GM12878 (cell line): Measurements from ENCODE around the gene S100A3. TPM values are rescaled to one million over a fixed set of nuclear protein-coding genes. Genes with fewer than 3 reads are reported as not detected.

Source experiments
- ATAC-seq: fragments of 200-7000 bp; cut with Tn5 transposase; 3 replicates; pipeline ENCODE4 v1.9.1; 2020; ENCODE audit warnings: mild to moderate bottlenecking, moderate library complexity
- BruUV-seq: library from RNA; stranded (reverse); fragments of 400-500 nt; replicated peaks from 2 replicates; lab custom pipeline; 2021; lab: Mats Ljungman, UMichigan
- CTCF ChIA-PET: fragments of 300-600 bp; sonication (Branson Sonifier 250); formaldehyde crosslinking; extraction: SDS; loops from one replicate; lab custom pipeline; 2021; ENCODE audit warnings: inconsistent platforms; lab: Yijun Ruan, JAX
- POLR2A ChIA-PET: fragments of 350-600 bp; formaldehyde crosslinking; extraction: SDS; loops from one replicate; lab custom pipeline; 2021; ENCODE audit warnings: inconsistent platforms; lab: Charles Lee
- RAD21 ChIA-PET: fragments of 300-600 bp; sonication (Branson Sonifier 250); formaldehyde crosslinking; loops from one replicate; lab custom pipeline; 2023; ENCODE audit warnings: antibody characterized with exemption; ENCODE audit not compliant: unreplicated experiment; lab: Charles Lee
- SMC1A ChIA-PET: fragments of 300-600 bp; sonication (Branson Sonifier 250); formaldehyde crosslinking; loops from one replicate; lab custom pipeline; 2023; ENCODE audit not compliant: unreplicated experiment, uncharacterized antibody; lab: Charles Lee
- DNase-seq: peaks from one replicate; pipeline ENCODE4 v3.0.0-alpha.2; 2011; ENCODE audit warnings: low read depth, low spot score
- FAIRE-seq: peaks from 3 replicates; lab custom pipeline; 2011; peaks lifted over from hg19 to GRCh38; lab: Jason Lieb, UNC
- H2AFZ ChIP-seq: 2 replicates; pipeline ENCODE4 v1.6.0; 2011; ENCODE audit warnings: low read depth, low read length, control low read depth; ENCODE audit not compliant: control insufficient read depth
- H3K27ac ChIP-seq: 2 replicates; pipeline ENCODE4 v1.5.1; 2011; ENCODE audit warnings: control low read depth; ENCODE audit not compliant: control insufficient read depth, insufficient read depth
- H3K27me3 ChIP-seq, 2 experiments: replicated peaks in 1 of 2; 2 replicates each; pipeline versions ENCODE4 v1.6.0 to v1.6.1; 2011; ENCODE audit warnings: low read length in 1 of 2; ENCODE audit not compliant: control insufficient read depth in 2 of 2, insufficient read depth in 2 of 2
- H3K36me3 ChIP-seq, 2 experiments: 2 replicates each; pipeline ENCODE4 v1.5.1; 2011; ENCODE audit warnings: low read length in 1 of 2; ENCODE audit not compliant: control insufficient read depth in 2 of 2, insufficient read depth in 2 of 2
- H3K4me1 ChIP-seq: 2 replicates; pipeline ENCODE4 v1.6.1; 2011; ENCODE audit warnings: mild to moderate bottlenecking, low read length, moderate library complexity, mixed read lengths; ENCODE audit not compliant: control insufficient read depth, insufficient read depth
- H3K4me2 ChIP-seq: 2 replicates; pipeline ENCODE4 v1.6.0; 2011; ENCODE audit warnings: control low read depth; ENCODE audit not compliant: control insufficient read depth, insufficient read depth
- H3K4me3 ChIP-seq: fragments of 200-600 bp; sonication (generic); 2 replicates; pipeline ENCODE4 v1.5.1; 2016
- H3K79me2 ChIP-seq: 2 replicates; pipeline ENCODE4 v1.6.0; 2011; ENCODE audit warnings: low read length; ENCODE audit not compliant: control insufficient read depth, insufficient read depth
- H3K9ac ChIP-seq: 2 replicates; pipeline ENCODE4 v1.8.0; 2011; ENCODE audit warnings: low read length, control low read depth, mixed read lengths; ENCODE audit not compliant: control insufficient read depth, insufficient read depth
- H3K9me3 ChIP-seq: replicated peaks from 3 replicates; pipeline ENCODE4 v1.5.1; 2011; ENCODE audit warnings: mild to moderate bottlenecking, low read length; ENCODE audit not compliant: control insufficient read depth, insufficient read depth
- H4K20me1 ChIP-seq: 2 replicates; pipeline ENCODE4 v1.6.0; 2011; ENCODE audit not compliant: control insufficient read depth, insufficient read depth
- ATF7 ChIP-seq: fragments of 450-650 bp; IDR thresholded peaks from 2 replicates; pipeline ENCODE4 v1.6.1; 2016; ENCODE audit warnings: low read depth, mild to moderate bottlenecking
- CBX3 ChIP-seq: fragments of 200-600 bp; sonication (generic); IDR thresholded peaks from 2 replicates; pipeline ENCODE4 v1.6.1; 2016; ENCODE audit warnings: low read depth, borderline replicate concordance
- MTA3 ChIP-seq: IDR thresholded peaks from 2 replicates; pipeline ENCODE4 v1.6.1; 2012; ENCODE audit warnings: low read length, inconsistent platforms, borderline replicate concordance
- NR2F1 ChIP-seq: fragments of 450-650 bp; conservative IDR thresholded peaks from 2 replicates; pipeline ENCODE4 v1.6.1; 2017; ENCODE audit warnings: mild to moderate bottlenecking
- ZNF207 ChIP-seq: fragments of 450-650 bp; IDR thresholded peaks from 2 replicates; pipeline ENCODE4 v1.6.1; 2014; ENCODE audit warnings: antibody characterized with exemption, mild to moderate bottlenecking, borderline replicate concordance
- WGBS: methylation state at CpG from one replicate; pipeline ENCODE4 v1.1.6; 2016; ENCODE audit warnings: low lambda C conversion rate; ENCODE audit not compliant: insufficient replicate concordance, insufficient coverage; ENCODE audit errors: missing lambda C conversion rate; 5-methylcytosine and 5-hydroxymethylcytosine counted together
- in situ Hi-C: fragments of 300-500 bp; cut with MboI; formaldehyde crosslinking; loops from 9 replicates; pipeline ENCODE4 v1.14.3; 2018; ENCODE audit warnings: mixed read lengths
- intact Hi-C: fragments of 100-400 bp; cut with micrococcal nuclease; formaldehyde crosslinking; loops from one replicate; pipeline ENCODE4 v1.14.2; 2022; ENCODE audit not compliant: unreplicated experiment
- polyA plus RNA-seq, 11 experiments: library from polyadenylated mRNA; depleted of rRNA in 4 of 11; unstranded in 6 of 11; stranded (reverse) in 5 of 11; fragments of >200 nt; fragmentation: Nextera tagmentation in 4 of 11; fragmentation: Illumina TruSeq in 1 of 11; extraction: Ambion mirVana in 4 of 11; extraction: Trizol in 1 of 11; gene quantifications; 1 replicate in 1 of 11; 2 replicates in 10 of 11; pipeline versions ENCODE4 v1.2.1 to v1.2.3, GENCODE V29; 2011 to 2016; ENCODE audit warnings: inconsistent platforms in 2 of 11, missing spikeins in 2 of 11, low read depth in 1 of 11
- total RNA-seq, 4 experiments: library from RNA; depleted of rRNA in 3 of 4; stranded (reverse); fragments of >200 nt in 3 of 4; fragmentation: Illumina TruSeq in 1 of 4; extraction: Trizol in 1 of 4; gene quantifications; 2 replicates each; pipeline versions ENCODE4 v1.2.1 to v1.2.3, GENCODE V29; 2013 to 2021
- TF ChIP-seq, protein P1 (sequence below): fragments of 450-650 bp; IDR thresholded peaks from 2 replicates; pipeline ENCODE4 v1.6.1; 2017; ENCODE audit warnings: low read depth, mild to moderate bottlenecking, moderate library complexity

The S100A3 gene
- total and polyA plus RNA-seq, 10 of the 15 experiments (the other 5 are each of a cell fraction or from before 2014, with no cell fraction given) = 0.32 to 0.45 TPM; not detected in 8

DNA sequence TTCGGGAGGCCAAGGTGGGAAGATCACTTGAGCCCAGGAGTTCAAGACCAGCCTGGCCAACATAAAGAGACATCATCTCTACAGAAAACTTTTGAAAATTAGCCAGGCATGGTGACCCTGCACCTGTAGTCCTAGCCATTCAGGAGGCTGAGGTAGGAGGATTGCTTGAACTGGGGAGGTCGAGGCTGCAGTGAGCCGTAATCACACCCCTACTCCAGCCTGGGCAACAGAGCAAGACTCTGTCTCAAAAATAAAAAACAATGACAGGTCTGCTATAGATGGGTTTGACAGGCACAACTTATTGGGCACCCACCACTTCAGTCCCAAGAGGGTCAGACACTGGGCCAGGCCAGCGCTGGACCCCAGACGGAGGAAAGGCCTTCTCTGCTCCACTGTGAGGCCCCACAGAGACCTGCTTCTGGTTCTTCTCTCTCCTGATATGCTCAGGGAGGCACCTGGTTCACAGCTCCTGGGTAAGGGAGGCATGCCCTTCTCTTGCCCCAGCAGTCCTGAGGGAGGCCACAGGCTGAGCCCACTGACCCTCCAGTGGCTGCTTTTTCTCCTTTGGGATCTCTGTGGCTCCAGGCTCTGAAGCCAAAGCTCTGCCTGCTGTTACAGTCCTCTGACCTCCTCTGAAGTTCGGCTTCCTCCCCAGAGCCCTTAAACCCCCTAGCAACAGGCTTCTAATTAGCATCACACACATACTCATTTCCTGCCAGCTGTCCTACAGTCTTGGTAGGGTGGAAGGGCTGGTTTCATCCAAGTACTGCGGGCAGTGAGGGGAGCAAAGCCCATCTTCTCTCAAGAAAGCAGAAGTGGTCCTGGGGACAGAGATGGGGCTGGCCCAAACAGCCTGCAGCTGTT lies 49.5 kb upstream of the S100A3 start (continued):
- TF ChIP-seq, protein P1, sequence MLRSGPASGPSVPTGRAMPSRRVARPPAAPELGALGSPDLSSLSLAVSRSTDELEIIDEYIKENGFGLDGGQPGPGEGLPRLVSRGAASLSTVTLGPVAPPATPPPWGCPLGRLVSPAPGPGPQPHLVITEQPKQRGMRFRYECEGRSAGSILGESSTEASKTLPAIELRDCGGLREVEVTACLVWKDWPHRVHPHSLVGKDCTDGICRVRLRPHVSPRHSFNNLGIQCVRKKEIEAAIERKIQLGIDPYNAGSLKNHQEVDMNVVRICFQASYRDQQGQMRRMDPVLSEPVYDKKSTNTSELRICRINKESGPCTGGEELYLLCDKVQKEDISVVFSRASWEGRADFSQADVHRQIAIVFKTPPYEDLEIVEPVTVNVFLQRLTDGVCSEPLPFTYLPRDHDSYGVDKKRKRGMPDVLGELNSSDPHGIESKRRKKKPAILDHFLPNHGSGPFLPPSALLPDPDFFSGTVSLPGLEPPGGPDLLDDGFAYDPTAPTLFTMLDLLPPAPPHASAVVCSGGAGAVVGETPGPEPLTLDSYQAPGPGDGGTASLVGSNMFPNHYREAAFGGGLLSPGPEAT = peak; percentile 48; the same call in 1 of the 2 replicates
- TF ChIP-seq ZNF207 = no peak
- peak; percentile 79 for TF ChIP-seq ATF7

DNA sequence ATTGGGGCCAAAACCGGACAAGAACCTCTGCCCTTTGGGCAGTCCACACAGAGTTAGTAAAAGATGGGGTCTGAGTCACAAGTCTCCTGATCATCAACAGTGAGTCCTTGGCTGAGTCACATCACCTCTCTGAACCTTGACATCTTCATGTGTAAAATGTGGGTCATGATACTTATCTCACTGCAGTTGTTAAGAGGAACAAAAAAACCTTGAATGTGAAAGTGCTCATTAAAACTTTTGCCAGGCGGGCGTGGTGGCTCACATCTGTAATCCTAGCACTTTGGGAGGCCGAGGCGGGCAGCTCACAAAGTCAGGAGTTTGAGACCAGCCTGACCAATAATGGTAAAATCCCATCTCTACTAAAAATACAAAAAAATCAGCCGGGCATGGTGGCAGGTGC lies 48.1 kb upstream of the S100A3 start:
- BruUV-seq = no TSS peak
- Histone ChIP-seq H3K9me3 (no peaks in the 10 kb centered on the region), H3K4me1 (peaks cover 22% of the 10 kb centered on the region), H3K27ac (no peak overlapping the region), H3K36me3 (no peaks in the 10 kb centered on the region), H2AFZ (no peak overlapping the region), H3K27me3 (no peaks in the 10 kb centered on the region), H3K79me2 (no peaks in the 10 kb centered on the region), H3K9ac (no peak overlapping the region), H4K20me1 (no peaks in the 10 kb centered on the region), H3K4me2 (no peak overlapping the region), H3K4me3 (no peak overlapping the region)
- SMC1A ChIA-PET = interaction anchor here (1.9 to 3.5 kb wide), 3 partner anchors 18 to 24 kb away, joined by 6 to 12 read pairs (median 12); partner anchors contain the start of gene S100A14
- DNase-seq (peak; percentile 15), FAIRE-seq (peak; percentile 18), ATAC-seq (peak; percentile 28)
- intact Hi-C loops = no loop called here
- RAD21 ChIA-PET = interaction anchor here (1.8 kb wide), 1 partner anchor 30 kb away, joined by 8 read pairs; the partner anchor contains the start of gene S100A13
- no peak for TF ChIP-seq MTA3
- peak; percentile 48 for TF ChIP-seq NR2F1
- TF ChIP-seq CBX3 = no peak
- POLR2A ChIA-PET = interaction anchor here (2.6 kb wide), 1 partner anchor 37 kb away, joined by 15 read pairs; the partner anchor contains the start of gene CHTOP
- WGBS = 75% methylated on average over 6 of the region's 6 CpGs
- in situ Hi-C loops = no loop called here
- CTCF ChIA-PET = interaction anchor here (0.9 to 2.8 kb wide), 4 partner anchors 19 to 62 kb away, joined by 3 to 9 read pairs (median 6); partner anchors contain the start of genes S100A13 and S100A14
